ENCODE results near the gene PTGIR.

DNA sequence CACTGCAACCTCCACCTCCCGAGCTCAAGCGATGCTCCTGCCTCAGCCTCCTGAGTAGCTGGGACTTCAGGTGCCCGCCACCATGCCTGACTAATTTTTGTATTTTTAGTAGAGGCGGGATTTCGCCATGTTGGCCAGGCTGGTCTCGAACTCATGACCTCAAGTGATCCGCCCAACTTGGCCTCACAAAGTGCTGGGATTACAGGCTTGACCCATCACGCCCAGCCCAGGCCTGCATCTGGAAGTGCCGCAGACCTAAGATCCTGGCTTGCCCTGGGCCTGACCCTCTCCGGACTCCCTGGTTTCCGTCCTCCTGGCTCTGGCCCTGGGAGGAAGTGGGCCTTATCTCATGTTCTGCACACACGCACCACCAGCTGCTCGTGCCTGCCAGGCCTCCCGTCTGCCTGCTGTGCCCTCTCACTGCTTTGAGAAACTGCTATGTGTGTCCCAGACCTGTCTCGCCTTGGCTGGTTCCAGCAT is 4.7 kb upstream of the PTGIR start:
- TF ChIP-seq ATF3 (CRISPR knock-in tag; conservative IDR thresholded peaks at IDR 0.05) (no peak), TCF7 (CRISPR knock-in tag; IDR thresholded peaks at IDR 0.05; ENCODE audit: low read depth) (no peak), ATF6 (CRISPR knock-in tag; IDR thresholded peaks at IDR 0.05) (no peak), NR2C2 (CRISPR knock-in tag; IDR thresholded peaks at IDR 0.05) (no peak), ZNF138 (CRISPR knock-in tag; conservative IDR thresholded peaks at IDR 0.05) (no peak), NR1H2 (CRISPR knock-in tag; IDR thresholded peaks at IDR 0.05) (no peak), CTCF (IDR thresholded peaks at IDR 0.05) (no peak), ZNF121 (CRISPR knock-in tag; IDR thresholded peaks at IDR 0.05) (no peak), SP1 (CRISPR knock-in tag; conservative IDR thresholded peaks at IDR 0.05) (no peak), TP53 (CRISPR knock-in tag; IDR thresholded peaks at IDR 0.05) (no peak), FOXP1 (CRISPR knock-in tag; IDR thresholded peaks at IDR 0.05; ENCODE audit: borderline replicate concordance) (0 out of 2 replicates have a peak, but pooled peaks have one; percentile 33)
- TF ChIP-seq, protein P1, sequence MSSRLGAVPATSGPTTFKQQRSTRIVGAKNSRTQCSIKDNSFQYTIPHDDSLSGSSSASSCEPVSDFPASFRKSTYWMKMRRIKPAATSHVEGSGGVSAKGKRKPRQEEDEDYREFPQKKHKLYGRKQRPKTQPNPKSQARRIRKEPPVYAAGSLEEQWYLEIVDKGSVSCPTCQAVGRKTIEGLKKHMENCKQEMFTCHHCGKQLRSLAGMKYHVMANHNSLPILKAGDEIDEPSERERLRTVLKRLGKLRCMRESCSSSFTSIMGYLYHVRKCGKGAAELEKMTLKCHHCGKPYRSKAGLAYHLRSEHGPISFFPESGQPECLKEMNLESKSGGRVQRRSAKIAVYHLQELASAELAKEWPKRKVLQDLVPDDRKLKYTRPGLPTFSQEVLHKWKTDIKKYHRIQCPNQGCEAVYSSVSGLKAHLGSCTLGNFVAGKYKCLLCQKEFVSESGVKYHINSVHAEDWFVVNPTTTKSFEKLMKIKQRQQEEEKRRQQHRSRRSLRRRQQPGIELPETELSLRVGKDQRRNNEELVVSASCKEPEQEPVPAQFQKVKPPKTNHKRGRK (CRISPR knock-in tag; IDR thresholded peaks at IDR 0.05; ENCODE audit: borderline replicate concordance): no peak
- TF ChIP-seq, protein P2, sequence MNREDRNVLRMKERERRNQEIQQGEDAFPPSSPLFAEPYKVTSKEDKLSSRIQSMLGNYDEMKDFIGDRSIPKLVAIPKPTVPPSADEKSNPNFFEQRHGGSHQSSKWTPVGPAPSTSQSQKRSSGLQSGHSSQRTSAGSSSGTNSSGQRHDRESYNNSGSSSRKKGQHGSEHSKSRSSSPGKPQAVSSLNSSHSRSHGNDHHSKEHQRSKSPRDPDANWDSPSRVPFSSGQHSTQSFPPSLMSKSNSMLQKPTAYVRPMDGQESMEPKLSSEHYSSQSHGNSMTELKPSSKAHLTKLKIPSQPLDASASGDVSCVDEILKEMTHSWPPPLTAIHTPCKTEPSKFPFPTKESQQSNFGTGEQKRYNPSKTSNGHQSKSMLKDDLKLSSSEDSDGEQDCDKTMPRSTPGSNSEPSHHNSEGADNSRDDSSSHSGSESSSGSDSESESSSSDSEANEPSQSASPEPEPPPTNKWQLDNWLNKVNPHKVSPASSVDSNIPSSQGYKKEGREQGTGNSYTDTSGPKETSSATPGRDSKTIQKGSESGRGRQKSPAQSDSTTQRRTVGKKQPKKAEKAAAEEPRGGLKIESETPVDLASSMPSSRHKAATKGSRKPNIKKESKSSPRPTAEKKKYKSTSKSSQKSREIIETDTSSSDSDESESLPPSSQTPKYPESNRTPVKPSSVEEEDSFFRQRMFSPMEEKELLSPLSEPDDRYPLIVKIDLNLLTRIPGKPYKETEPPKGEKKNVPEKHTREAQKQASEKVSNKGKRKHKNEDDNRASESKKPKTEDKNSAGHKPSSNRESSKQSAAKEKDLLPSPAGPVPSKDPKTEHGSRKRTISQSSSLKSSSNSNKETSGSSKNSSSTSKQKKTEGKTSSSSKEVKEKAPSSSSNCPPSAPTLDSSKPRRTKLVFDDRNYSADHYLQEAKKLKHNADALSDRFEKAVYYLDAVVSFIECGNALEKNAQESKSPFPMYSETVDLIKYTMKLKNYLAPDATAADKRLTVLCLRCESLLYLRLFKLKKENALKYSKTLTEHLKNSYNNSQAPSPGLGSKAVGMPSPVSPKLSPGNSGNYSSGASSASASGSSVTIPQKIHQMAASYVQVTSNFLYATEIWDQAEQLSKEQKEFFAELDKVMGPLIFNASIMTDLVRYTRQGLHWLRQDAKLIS (CRISPR knock-in tag; IDR thresholded peaks at IDR 0.05; ENCODE audit: borderline replicate concordance): no peak
- TF ChIP-seq, protein P3, sequence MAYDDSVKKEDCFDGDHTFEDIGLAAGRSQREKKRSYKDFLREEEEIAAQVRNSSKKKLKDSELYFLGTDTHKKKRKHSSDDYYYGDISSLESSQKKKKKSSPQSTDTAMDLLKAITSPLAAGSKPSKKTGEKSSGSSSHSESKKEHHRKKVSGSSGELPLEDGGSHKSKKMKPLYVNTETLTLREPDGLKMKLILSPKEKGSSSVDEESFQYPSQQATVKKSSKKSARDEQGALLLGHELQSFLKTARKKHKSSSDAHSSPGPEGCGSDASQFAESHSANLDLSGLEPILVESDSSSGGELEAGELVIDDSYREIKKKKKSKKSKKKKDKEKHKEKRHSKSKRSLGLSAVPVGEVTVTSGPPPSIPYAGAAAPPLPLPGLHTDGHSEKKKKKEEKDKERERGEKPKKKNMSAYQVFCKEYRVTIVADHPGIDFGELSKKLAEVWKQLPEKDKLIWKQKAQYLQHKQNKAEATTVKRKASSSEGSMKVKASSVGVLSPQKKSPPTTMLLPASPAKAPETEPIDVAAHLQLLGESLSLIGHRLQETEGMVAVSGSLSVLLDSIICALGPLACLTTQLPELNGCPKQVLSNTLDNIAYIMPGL (CRISPR knock-in tag; IDR thresholded peaks at IDR 0.05): no peak
